Psoas muscle (tissue), 8 donors: ENCODE results near the gene MAGEA8. TPM values are rescaled to one million over a fixed set of nuclear protein-coding genes. Genes with fewer than 3 reads are reported as not detected.

Source experiments
- ATAC-seq, 4 donors: fragments of 200-7000 bp; cut with Tn5 transposase; one replicate each; pipeline ENCODE4 v1.9.1; 2020; ENCODE audit warnings: moderate library complexity in 3 of 4, mild to moderate bottlenecking in 2 of 4
- DNase-seq, 2 donors: peaks; one replicate each; pipeline ENCODE4 v3.0.0-alpha.2; 2020
- H3K27ac ChIP-seq: fragments of 200-600 bp; one replicate; pipeline ENCODE4 v1.8.0; 2022
- H3K27me3 ChIP-seq, 3 donors: fragments of 200-600 bp in 1 of 3; one replicate each; pipeline versions ENCODE4 v1.6.1 to v1.8.0; 2013 to 2022; ENCODE audit warnings: low read length in 2 of 3, mild to moderate bottlenecking in 2 of 3, moderate library complexity in 1 of 3; ENCODE audit not compliant: insufficient read depth in 3 of 3
- H3K36me3 ChIP-seq, 2 donors: fragments of 200-600 bp in 1 of 2; one replicate each; pipeline versions ENCODE4 v1.6.1 to v1.8.0; 2013 to 2022; ENCODE audit warnings: low read depth in 1 of 2, mild to moderate bottlenecking in 1 of 2, moderate library complexity in 1 of 2; ENCODE audit not compliant: insufficient read depth in 1 of 2
- H3K4me1 ChIP-seq: fragments of 200-600 bp; one replicate; pipeline ENCODE4 v1.8.0; 2022
- H3K4me3 ChIP-seq: fragments of 200-600 bp; one replicate; pipeline ENCODE4 v1.8.0; 2022; ENCODE audit warnings: mild to moderate bottlenecking
- H3K9me3 ChIP-seq: fragments of 200-600 bp; one replicate; pipeline ENCODE4 v1.8.0; 2022
- whole genome bisulfite sequencing, 3 donors: extraction: QIAGEN DNeasy Blood & Tissue Kit; methylation state at CpG; one replicate each; pipeline versions ENCODE4 v1.1.6 to v1.1.7; 2013; 5-methylcytosine and 5-hydroxymethylcytosine counted together
- intact Hi-C, 2 donors: fragments of 100-400 bp; cut with DNase I; formaldehyde crosslinking; loops; one replicate each; pipeline versions ENCODE4 v1.11.0 to v1.14.2; 2022
- polyA plus RNA-seq, 3 donors: library from polyadenylated mRNA; stranded (reverse); fragments of 200-250 nt; gene quantifications; one replicate each; pipeline ENCODE4 v1.2.3, GENCODE V29; 2013
- total RNA-seq, 4 donors: library from RNA; stranded (reverse); fragmentation: NEBNext Ultra II Directional in 2 of 4; extraction: Animal tissue kit (Norgen Biotek cat#: 25700) in 2 of 4; gene quantifications; one replicate each; pipeline versions ENCODE4 v1.2.1 to v1.2.4, GENCODE V29; 2021 to 2023
- TF ChIP-seq, protein P1 (sequence below): fragments of 200-600 bp; IDR thresholded peaks from one replicate; pipeline ENCODE4 v1.8.0; 2022; ENCODE audit warnings: antibody characterized with exemption
- donor health status: healthy with polysubstance abuse.
- donor health status: DM: no; HTN: no; CAD: no; lungs with moderate emphysema.
- donor health status: Bipolar disorder and iron deficiency.
- donor health status: healthy.
- donor health status: DM: yes; HTN: yes; CAD: no.
- donor health status: DM: no; HTN: no; CAD: no.
- donor health status: DM: no; HTN: no; CAD: no.
- donor health status: DM: yes; HTN: yes; CAD: no.

The MAGEA8 gene
- total and polyA plus RNA-seq, 7 donors, result not detected

- intact Hi-C loops, result no loop called here
- no peak overlapping the region for H3K4me3 ChIP-seq
- ATAC-seq, result no peak
- H3K36me3 ChIP-seq, result no peaks in the 10 kb centered on the region
- TF ChIP-seq, protein P1, sequence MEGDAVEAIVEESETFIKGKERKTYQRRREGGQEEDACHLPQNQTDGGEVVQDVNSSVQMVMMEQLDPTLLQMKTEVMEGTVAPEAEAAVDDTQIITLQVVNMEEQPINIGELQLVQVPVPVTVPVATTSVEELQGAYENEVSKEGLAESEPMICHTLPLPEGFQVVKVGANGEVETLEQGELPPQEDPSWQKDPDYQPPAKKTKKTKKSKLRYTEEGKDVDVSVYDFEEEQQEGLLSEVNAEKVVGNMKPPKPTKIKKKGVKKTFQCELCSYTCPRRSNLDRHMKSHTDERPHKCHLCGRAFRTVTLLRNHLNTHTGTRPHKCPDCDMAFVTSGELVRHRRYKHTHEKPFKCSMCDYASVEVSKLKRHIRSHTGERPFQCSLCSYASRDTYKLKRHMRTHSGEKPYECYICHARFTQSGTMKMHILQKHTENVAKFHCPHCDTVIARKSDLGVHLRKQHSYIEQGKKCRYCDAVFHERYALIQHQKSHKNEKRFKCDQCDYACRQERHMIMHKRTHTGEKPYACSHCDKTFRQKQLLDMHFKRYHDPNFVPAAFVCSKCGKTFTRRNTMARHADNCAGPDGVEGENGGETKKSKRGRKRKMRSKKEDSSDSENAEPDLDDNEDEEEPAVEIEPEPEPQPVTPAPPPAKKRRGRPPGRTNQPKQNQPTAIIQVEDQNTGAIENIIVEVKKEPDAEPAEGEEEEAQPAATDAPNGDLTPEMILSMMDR, result no peak
- 78 to 96% (median 90%) methylated on average over 3 of the region's 3 CpGs for WGBS, 3 donors
- no peaks in the 10 kb centered on the region for H3K9me3 ChIP-seq
- H3K4me1 ChIP-seq, result no peaks in the 10 kb centered on the region
- DNase-seq, result no peak
- no peak overlapping the region for H3K27ac ChIP-seq
- H3K27me3 ChIP-seq, result no peaks in the 10 kb centered on the region
Observed at GRCh38 chrX:149867488-149867887, 13.5 kb upstream of the MAGEA8 start.

- WGBS, 3 donors, result 48 to 91% (median 86%) methylated on average over 2 of the region's 2 CpGs
Observed at GRCh38 chrX:149870840-149871239, 10.1 kb upstream of the MAGEA8 start.

GRCh38 chrX:149871433-149871832 lies 9.6 kb upstream of the MAGEA8 start:
- TF ChIP-seq, protein P1, result no peak
- Histone ChIP-seq H3K36me3 (no peaks in the 10 kb centered on the region), H3K27me3 (no peaks in the 10 kb centered on the region), H3K4me1 (no peaks in the 10 kb centered on the region), H3K4me3 (no peak overlapping the region), H3K27ac (no peak overlapping the region), H3K9me3 (no peaks in the 10 kb centered on the region)
- 90 to 95% (median 91%) methylated on average over 2 of the region's 2 CpGs for WGBS, 3 donors
- intact Hi-C loops, result no loop called here
- no peak for DNase-seq
- ATAC-seq, result no peak

More at GRCh38 chrX:149870840-149871239, 10.1 kb upstream of the MAGEA8 start:
- H3K4me3 ChIP-seq, result no peak overlapping the region
- TF ChIP-seq, protein P1, result no peak
- intact Hi-C loops, result no loop called here
- H3K27ac ChIP-seq, result no peak overlapping the region
- ATAC-seq (no peak), DNase-seq (no peak)
- H3K4me1 ChIP-seq, result no peaks in the 10 kb centered on the region
- no peaks in the 10 kb centered on the region for H3K36me3 ChIP-seq
- H3K9me3 ChIP-seq, result no peaks in the 10 kb centered on the region
- no peaks in the 10 kb centered on the region for H3K27me3 ChIP-seq

DNA sequence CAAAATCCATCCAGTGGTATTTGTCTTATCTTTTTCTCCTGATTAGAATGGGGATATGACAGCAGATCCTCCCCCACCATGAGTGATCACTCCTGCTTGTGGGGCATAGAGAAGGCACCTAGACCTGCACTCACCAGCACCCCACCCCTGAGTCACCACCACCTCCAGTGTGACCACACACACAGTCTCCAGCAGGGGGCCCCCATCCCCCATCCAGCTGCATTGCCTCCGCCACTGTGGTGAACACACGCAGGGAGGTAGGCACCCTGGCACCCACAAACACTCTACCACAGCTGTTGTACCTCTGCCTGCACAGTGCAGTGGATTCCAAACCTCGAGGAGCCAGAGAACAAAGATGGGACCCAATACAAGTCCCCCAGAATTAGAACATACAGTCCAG lies 9.0 kb upstream of the MAGEA8 start:
- Histone ChIP-seq H3K27me3 (no peaks in the 10 kb centered on the region), H3K4me1 (no peaks in the 10 kb centered on the region), H3K9me3 (no peaks in the 10 kb centered on the region), H3K27ac (no peak overlapping the region), H3K4me3 (no peak overlapping the region), H3K36me3 (no peaks in the 10 kb centered on the region)
- WGBS, 3 donors, result 45 to 52% (median 46%) methylated on average over 3 of the region's 3 CpGs
- intact Hi-C loops, result no loop called here
- DNase-seq (no peak), ATAC-seq (no peak)
- TF ChIP-seq, protein P1, result no peak

- Histone ChIP-seq H3K27ac (no peak overlapping the region), H3K4me1 (no peaks in the 10 kb centered on the region), H3K9me3 (no peaks in the 10 kb centered on the region), H3K27me3 (no peaks in the 10 kb centered on the region), H3K36me3 (no peaks in the 10 kb centered on the region), H3K4me3 (no peak overlapping the region)
- ATAC-seq (no peak), DNase-seq (no peak)
- intact Hi-C loops, result no loop called here
- TF ChIP-seq, protein P1, result no peak
- 48 to 92% (median 80%) methylated on average over 1 of the region's 1 CpG for whole genome bisulfite sequencing, 3 donors
Observed at GRCh38 chrX:149877157-149877556, 3.8 kb upstream of the MAGEA8 start.
